ENCODE results near the gene USP17L15.
A peak's percentile ranks its signal among the peaks of the same experiment; 100 is the strongest.
"Not testable (repeated sequence)": the region's sequence is repeated elsewhere in the genome, so short reads cannot be mapped to it uniquely, and the experiment has no call there.

USP17L15 gene

GRCh38 chr4:9234085-9234484, at the start of gene USP17L15:
USP17L15 (plus strand) TSS chr4:9234385; CDS start chr4:9234385, 0 bp downstream.
- not testable (repeated sequence) for DNase-seq

GRCh38 chr4:9210357-9210756, 23.8 kb upstream of the USP17L15 start, which contains the start of gene USP17L10:
USP17L10 (plus strand) TSS chr4:9210657; CDS start chr4:9210657, 0 bp downstream.
- DNase-seq, result not testable (repeated sequence)

GRCh38 chr4:9214701-9215100, 19.5 kb upstream of the USP17L15 start:
- DNase-seq, result not testable (repeated sequence)

GRCh38 chr4:9215105-9215504, 19.1 kb upstream of the USP17L15 start, which contains the start of gene USP17L11:
USP17L11 (plus strand) TSS chr4:9215405; CDS start chr4:9215405, 0 bp downstream.
- DNase-seq, result not testable (repeated sequence)

- not testable (repeated sequence) for DNase-seq
Measured at GRCh38 chr4:9219852-9220251, 14.3 kb upstream of the USP17L15 start, which contains the start of gene USP17L12. USP17L12 (plus strand) TSS chr4:9220152; CDS start chr4:9220152, 0 bp downstream.

GRCh38 chr4:9224596-9224995, 9.6 kb upstream of the USP17L15 start, which contains the start of gene USP17L13:
USP17L13 (plus strand) TSS chr4:9224896; CDS start chr4:9224896, 0 bp downstream.
- DNase-seq, result not testable (repeated sequence)

GRCh38 chr4:9230249-9230648, 3.9 kb upstream of the USP17L15 start:
- DNase-seq, result not testable (repeated sequence)

- peak; percentile 2 for DNase-seq
Measured at GRCh38 chr4:9238461-9238860, 4.3 kb downstream of the USP17L15 start.

- DNase-seq, result not testable (repeated sequence)
Measured at GRCh38 chr4:9243579-9243978, 9.4 kb downstream of the USP17L15 start, which contains the start of gene USP17L17. USP17L17 (plus strand) TSS chr4:9243879; CDS start chr4:9243879, 0 bp downstream.

- DNase-seq, result not testable (repeated sequence)
Measured at GRCh38 chr4:9247953-9248680, 13.9 kb downstream of the USP17L15 start, which contains the start of gene USP17L18. USP17L18 (plus strand) TSS chr4:9248630; CDS start chr4:9248630, 0 bp downstream.

- DNase-seq, result not testable (repeated sequence)
Measured at GRCh38 chr4:9253078-9253477, 18.9 kb downstream of the USP17L15 start, which contains the start of gene USP17L19. USP17L19 (plus strand) TSS chr4:9253378; CDS start chr4:9253378, 0 bp downstream.

- DNase-seq, result not testable (repeated sequence)
Measured at GRCh38 chr4:9257824-9258223, 23.6 kb downstream of the USP17L15 start, which contains the start of gene USP17L20. USP17L20 (plus strand) TSS chr4:9258124; CDS start chr4:9258124, 0 bp downstream.

- not testable (repeated sequence) for DNase-seq
Measured at GRCh38 chr4:9262572-9262971, 28.4 kb downstream of the USP17L15 start, which contains the start of gene USP17L21. USP17L21 (plus strand) TSS chr4:9262872; CDS start chr4:9262872, 0 bp downstream.

- DNase-seq, result not testable (repeated sequence)
Measured at GRCh38 chr4:9267319-9267718, 33.1 kb downstream of the USP17L15 start, which contains the start of gene USP17L22. USP17L22 (plus strand) TSS chr4:9267619; CDS start chr4:9267619, 0 bp downstream.

GRCh38 chr4:9271719-9272118, 37.5 kb downstream of the USP17L15 start:
- peak; percentile 0 for DNase-seq

Data from CD4-positive, alpha-beta T cell treated with Interleukin-12 subunit alpha and Interleukin-12 subunit beta, for 1 hour (primary cell).